Measurements from ENCODE around the gene ZFYVE28. TPM values are rescaled to one million over a fixed set of nuclear protein-coding genes. Genes with fewer than 3 reads are reported as not detected.
"Not testable (repeated sequence)": the region's sequence is repeated elsewhere in the genome, so short reads cannot be mapped to it uniquely, and the experiment has no call there.

ZFYVE28 gene
- polyA plus RNA-seq, 1 donor, result 7.4 TPM

DNA sequence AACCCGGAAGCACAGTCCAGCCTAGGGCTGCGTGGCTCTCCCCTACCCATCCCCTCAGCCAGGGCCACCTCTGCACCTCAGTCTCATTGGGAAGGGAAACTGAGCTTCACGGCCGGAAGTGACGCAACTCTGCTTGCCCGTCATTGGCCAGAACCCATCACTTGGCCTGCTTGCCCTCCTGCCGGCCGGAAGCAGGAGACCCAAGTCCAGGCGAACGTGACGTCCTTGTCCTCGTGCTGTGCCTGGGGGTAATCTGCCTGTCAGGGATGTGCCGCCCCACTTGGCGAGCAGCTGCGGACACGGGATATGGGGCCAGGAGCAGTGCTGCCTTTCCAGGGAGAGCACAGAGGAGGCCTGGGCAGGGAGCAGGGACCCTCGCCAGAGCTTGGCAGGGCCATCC is 31.2 kb downstream of the ZFYVE28 start:
- Histone ChIP-seq H3K9me3 (ENCODE audit: control insufficient read depth, low read depth, low read length) (no peaks in the 10 kb centered on the region), H3K36me3 (ENCODE audit: control insufficient read depth, insufficient read depth, low read length) (no peaks in the 10 kb centered on the region), H3K4me3 (ENCODE audit: low read length) (no peak overlapping the region), H3K4me1 (ENCODE audit: control insufficient read depth, insufficient read depth, low read length) (no peaks in the 10 kb centered on the region), H3K27ac (ENCODE audit: low read length) (no peak overlapping the region), H3K27me3 (ENCODE audit: control insufficient read depth, insufficient read depth, low read length) (no peaks in the 10 kb centered on the region)
- WGBS (ENCODE audit: insufficient coverage, low lambda C conversion rate), result no CpG with 5 or more reads among the region's 17 CpGs
- no peak for DNase-seq

DNA sequence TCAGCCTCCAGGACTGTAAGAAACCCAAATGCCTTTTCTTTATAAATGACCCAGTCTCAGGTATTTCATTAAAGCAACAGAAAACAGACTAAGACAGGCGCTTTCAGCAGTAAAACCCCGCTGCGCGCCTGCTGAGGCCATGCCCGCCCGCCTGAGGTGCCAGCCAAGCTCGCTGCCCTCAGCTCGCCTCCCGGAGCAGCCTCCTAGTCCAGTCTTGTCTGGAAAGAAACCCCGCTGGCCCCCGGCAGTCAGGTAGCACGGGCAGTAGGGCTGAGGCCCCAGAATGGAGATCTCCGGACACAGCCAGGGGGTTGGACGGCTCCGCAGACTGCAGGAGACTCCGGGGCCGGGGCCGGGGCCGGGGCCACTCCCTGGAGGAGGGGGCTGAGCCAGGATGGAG is 31.7 kb downstream of the ZFYVE28 start:
- H3K4me3 ChIP-seq (ENCODE audit: low read length), result no peak overlapping the region
- no peaks in the 10 kb centered on the region for H3K9me3 ChIP-seq (ENCODE audit: control insufficient read depth, low read depth, low read length)
- WGBS (ENCODE audit: insufficient coverage, low lambda C conversion rate), result no CpG with 5 or more reads among the region's 19 CpGs
- no peaks in the 10 kb centered on the region for H3K27me3 ChIP-seq (ENCODE audit: control insufficient read depth, insufficient read depth, low read length)
- H3K36me3 ChIP-seq (ENCODE audit: control insufficient read depth, insufficient read depth, low read length), result no peaks in the 10 kb centered on the region
- no peak overlapping the region for H3K27ac ChIP-seq (ENCODE audit: low read length)
- H3K4me1 ChIP-seq (ENCODE audit: control insufficient read depth, insufficient read depth, low read length), result no peaks in the 10 kb centered on the region
- DNase-seq, result no peak

DNA sequence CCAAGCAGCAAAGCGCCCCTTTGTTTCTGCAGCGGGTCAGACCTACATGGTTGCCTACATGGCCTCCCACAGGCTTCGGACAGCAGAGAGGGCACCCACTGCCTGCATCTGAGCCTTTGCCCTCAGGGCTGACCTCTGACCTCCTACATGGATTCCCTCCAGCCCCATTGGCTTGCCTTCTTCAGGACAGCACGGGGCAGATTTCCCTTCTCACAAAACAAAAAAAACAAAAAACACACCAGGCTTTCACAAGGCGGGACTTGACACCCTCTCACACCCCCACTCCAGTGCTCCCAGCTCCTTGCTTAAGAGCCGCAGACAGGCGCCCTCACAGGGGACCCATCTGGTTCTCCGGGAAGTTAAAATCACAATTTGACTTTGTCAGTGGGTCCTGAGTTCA is 32.9 kb downstream of the ZFYVE28 start:
- Histone ChIP-seq H3K9me3 (ENCODE audit: control insufficient read depth, low read depth, low read length) (no peaks in the 10 kb centered on the region), H3K27ac (ENCODE audit: low read length) (no peak overlapping the region), H3K4me1 (ENCODE audit: control insufficient read depth, insufficient read depth, low read length) (no peaks in the 10 kb centered on the region), H3K4me3 (ENCODE audit: low read length) (no peak overlapping the region), H3K27me3 (ENCODE audit: control insufficient read depth, insufficient read depth, low read length) (no peaks in the 10 kb centered on the region), H3K36me3 (ENCODE audit: control insufficient read depth, insufficient read depth, low read length) (no peaks in the 10 kb centered on the region)
- no CpG with 5 or more reads among the region's 8 CpGs for WGBS (ENCODE audit: insufficient coverage, low lambda C conversion rate)
- no peak for DNase-seq

DNA sequence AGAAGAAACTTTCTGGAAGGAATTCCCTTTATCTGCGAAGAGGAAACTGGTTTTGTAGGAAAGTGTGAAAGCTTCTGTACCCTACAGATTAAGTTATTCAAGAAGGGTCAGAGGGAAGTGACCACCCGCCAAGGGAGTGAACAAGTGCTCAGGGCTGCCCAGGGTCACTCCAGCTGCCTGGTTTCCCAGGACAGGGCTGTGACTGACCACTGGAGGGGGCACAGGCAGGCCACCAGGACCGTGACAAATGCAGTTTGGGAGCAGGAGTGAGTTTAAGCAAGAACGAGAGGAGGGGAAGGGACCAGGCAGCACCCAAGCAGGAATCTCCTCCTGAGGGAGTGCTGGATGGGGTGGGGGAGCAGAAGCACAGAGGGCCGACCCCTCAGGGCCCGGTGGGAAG is 34.2 kb downstream of the ZFYVE28 start:
- H3K4me1 ChIP-seq (ENCODE audit: control insufficient read depth, insufficient read depth, low read length), result no peaks in the 10 kb centered on the region
- H3K9me3 ChIP-seq (ENCODE audit: control insufficient read depth, low read depth, low read length), result no peaks in the 10 kb centered on the region
- H3K27ac ChIP-seq (ENCODE audit: low read length), result no peak overlapping the region
- DNase-seq, result no peak
- 80% methylated on average over 2 of the region's 6 CpGs for WGBS (ENCODE audit: insufficient coverage, low lambda C conversion rate)
- no peaks in the 10 kb centered on the region for H3K36me3 ChIP-seq (ENCODE audit: control insufficient read depth, insufficient read depth, low read length)
- no peak overlapping the region for H3K4me3 ChIP-seq (ENCODE audit: low read length)
- no peaks in the 10 kb centered on the region for H3K27me3 ChIP-seq (ENCODE audit: control insufficient read depth, insufficient read depth, low read length)

DNA sequence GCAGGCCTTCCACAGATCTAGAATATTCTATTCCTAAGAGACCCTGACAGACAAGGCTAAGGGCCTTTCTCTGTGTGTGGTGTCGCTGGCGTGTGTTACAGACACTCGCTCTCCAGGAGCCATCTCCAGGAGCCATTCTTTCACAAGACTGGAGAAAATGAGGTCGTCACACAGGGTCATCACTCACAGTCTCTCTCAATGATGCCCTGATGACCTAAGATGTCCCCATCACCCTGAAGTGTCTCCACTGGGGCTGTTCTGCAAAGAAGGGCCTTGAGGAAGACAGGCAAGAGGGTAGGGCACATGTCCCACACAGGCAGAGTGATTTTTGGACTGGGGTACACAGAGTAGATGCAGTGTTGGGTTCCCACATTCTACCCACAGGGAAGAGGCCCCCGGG is 34.7 kb downstream of the ZFYVE28 start:
- Histone ChIP-seq H3K27ac (ENCODE audit: low read length) (no peak overlapping the region), H3K4me1 (ENCODE audit: control insufficient read depth, insufficient read depth, low read length) (no peaks in the 10 kb centered on the region), H3K27me3 (ENCODE audit: control insufficient read depth, insufficient read depth, low read length) (no peaks in the 10 kb centered on the region), H3K4me3 (ENCODE audit: low read length) (no peak overlapping the region), H3K36me3 (ENCODE audit: control insufficient read depth, insufficient read depth, low read length) (no peaks in the 10 kb centered on the region), H3K9me3 (ENCODE audit: control insufficient read depth, low read depth, low read length) (no peaks in the 10 kb centered on the region)
- DNase-seq, result no peak
- whole genome bisulfite sequencing (ENCODE audit: insufficient coverage, low lambda C conversion rate), result no CpG with 5 or more reads among the region's 5 CpGs

DNA sequence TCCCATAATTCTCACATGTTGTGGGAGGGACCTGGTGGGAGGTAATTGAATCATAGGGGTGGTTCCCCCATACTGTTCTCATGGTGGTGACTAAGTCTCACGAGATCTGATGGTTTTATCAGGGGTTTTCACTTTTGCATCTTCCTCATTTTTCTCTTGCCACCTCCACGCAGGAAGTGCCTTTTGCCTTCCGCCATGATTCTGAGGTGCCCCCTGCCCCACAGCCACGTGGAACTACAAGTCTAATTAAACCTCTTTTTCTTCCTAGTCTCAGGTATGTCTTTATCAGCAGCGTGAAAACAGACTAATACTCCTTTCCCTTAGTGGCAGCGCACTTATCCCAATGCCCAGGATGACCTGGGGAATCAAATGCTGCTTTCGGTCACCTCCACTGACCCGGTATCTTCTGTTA is 35.2 kb downstream of the ZFYVE28 start:
- H3K27me3 ChIP-seq (ENCODE audit: control insufficient read depth, insufficient read depth, low read length); H3K9me3 ChIP-seq (ENCODE audit: control insufficient read depth, low read depth, low read length); H3K4me3 ChIP-seq (ENCODE audit: low read length); H3K27ac ChIP-seq (ENCODE audit: low read length); DNase-seq; H3K36me3 ChIP-seq (ENCODE audit: control insufficient read depth, insufficient read depth, low read length); H3K4me1 ChIP-seq (ENCODE audit: control insufficient read depth, insufficient read depth, low read length): not testable (repeated sequence)
- whole genome bisulfite sequencing (ENCODE audit: insufficient coverage, low lambda C conversion rate), result 87% methylated on average over 3 of the region's 8 CpGs

DNA sequence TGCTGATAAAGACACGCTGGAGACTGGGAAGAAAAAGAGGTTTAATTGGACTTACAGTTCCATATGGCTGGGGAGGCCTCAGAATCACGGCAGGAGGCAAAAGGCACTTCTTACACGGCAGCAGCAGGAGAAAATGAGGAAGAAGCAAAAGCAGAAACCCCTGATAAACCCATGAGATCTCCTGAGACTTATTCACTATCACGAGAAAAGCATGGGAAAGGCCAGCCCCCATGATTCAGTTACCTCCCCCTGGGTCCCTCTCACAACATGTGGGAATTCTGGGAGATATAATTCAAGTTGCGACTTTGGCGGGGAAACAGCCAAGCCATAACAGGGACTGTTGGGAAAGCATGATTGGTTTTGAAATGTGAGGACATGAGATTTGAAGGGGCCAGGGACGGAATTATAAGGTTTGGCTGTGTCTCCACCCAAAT is 35.7 kb downstream of the ZFYVE28 start:
- DNase-seq; H3K36me3 ChIP-seq (ENCODE audit: control insufficient read depth, insufficient read depth, low read length); H3K9me3 ChIP-seq (ENCODE audit: control insufficient read depth, low read depth, low read length); H3K4me3 ChIP-seq (ENCODE audit: low read length); H3K27me3 ChIP-seq (ENCODE audit: control insufficient read depth, insufficient read depth, low read length); H3K4me1 ChIP-seq (ENCODE audit: control insufficient read depth, insufficient read depth, low read length); H3K27ac ChIP-seq (ENCODE audit: low read length): not testable (repeated sequence)
- WGBS (ENCODE audit: insufficient coverage, low lambda C conversion rate), result 78% methylated on average over 1 of the region's 7 CpGs

DNA sequence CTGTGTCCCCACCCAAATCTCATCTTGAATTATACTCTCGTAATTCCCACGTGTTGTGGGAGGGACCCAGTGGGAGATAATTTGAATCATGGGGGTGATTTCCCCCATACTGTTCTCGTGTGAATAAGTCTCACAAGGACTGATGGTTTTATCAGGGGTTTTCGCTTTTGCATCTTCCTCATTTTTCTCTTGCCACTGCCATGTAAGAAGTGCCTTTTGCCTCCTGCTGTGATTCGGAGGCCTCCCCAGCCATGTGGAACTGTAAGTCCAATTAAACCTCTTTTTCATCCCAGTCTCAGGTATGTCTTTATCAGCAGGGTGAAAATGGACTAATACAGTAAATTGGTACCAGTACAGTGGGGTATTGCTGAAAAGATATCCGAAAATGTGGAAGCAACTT is 37.9 kb downstream of the ZFYVE28 start:
- H3K36me3 ChIP-seq (ENCODE audit: control insufficient read depth, insufficient read depth, low read length); DNase-seq; H3K4me1 ChIP-seq (ENCODE audit: control insufficient read depth, insufficient read depth, low read length); H3K27me3 ChIP-seq (ENCODE audit: control insufficient read depth, insufficient read depth, low read length); H3K9me3 ChIP-seq (ENCODE audit: control insufficient read depth, low read depth, low read length); H3K27ac ChIP-seq (ENCODE audit: low read length); H3K4me3 ChIP-seq (ENCODE audit: low read length): not testable (repeated sequence)
- no CpG with 5 or more reads among the region's 6 CpGs for WGBS (ENCODE audit: insufficient coverage, low lambda C conversion rate)

DNA sequence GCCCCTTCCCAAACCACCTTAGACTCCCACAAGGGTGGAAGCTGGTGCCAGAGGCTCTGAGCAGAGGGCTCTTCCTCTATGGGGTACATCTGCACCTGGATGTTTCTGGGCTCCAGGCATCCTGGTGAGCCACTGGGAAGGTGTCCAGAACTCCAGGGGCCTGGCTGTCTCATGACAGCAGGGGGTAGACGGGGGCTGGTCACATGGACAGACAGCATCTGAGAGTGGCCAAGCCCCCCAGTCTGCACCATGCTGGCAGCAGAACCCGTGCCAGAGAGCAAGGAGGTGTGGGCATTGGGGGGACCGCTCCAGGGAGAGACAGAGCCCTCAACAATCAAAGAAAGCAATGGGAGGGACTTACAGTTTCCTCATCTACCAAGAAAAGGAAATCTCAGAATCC is 39.5 kb downstream of the ZFYVE28 start:
- WGBS (ENCODE audit: insufficient coverage, low lambda C conversion rate), result no CpG with 5 or more reads among the region's 3 CpGs
- no peak for DNase-seq
- Histone ChIP-seq H3K9me3 (ENCODE audit: control insufficient read depth, low read depth, low read length) (no peaks in the 10 kb centered on the region), H3K27ac (ENCODE audit: low read length) (no peak overlapping the region), H3K4me3 (ENCODE audit: low read length) (no peak overlapping the region), H3K4me1 (ENCODE audit: control insufficient read depth, insufficient read depth, low read length) (no peaks in the 10 kb centered on the region), H3K36me3 (ENCODE audit: control insufficient read depth, insufficient read depth, low read length) (no peaks in the 10 kb centered on the region), H3K27me3 (ENCODE audit: control insufficient read depth, insufficient read depth, low read length) (no peaks in the 10 kb centered on the region)

DNA sequence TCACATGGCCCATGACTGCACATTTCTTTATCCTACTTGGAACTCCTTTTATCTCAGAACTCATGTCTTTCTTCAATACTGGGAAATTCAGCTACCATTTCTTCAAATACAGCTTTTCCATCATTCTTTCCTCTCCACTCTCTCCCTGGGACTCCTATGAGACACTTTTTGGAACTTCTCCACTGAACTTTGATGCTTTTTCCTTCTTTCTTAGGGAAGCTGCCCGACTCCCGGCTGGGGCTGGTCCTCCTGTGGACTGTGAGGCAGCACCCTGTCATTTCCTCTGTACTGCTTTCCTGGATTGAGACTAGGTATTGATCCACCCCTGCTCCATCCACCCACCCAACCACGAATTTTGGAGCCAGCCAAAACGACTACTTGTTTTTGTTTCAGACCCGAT is 40.0 kb downstream of the ZFYVE28 start:
- Histone ChIP-seq H3K4me1 (ENCODE audit: control insufficient read depth, insufficient read depth, low read length) (no peaks in the 10 kb centered on the region), H3K27me3 (ENCODE audit: control insufficient read depth, insufficient read depth, low read length) (no peaks in the 10 kb centered on the region), H3K36me3 (ENCODE audit: control insufficient read depth, insufficient read depth, low read length) (no peaks in the 10 kb centered on the region), H3K9me3 (ENCODE audit: control insufficient read depth, low read depth, low read length) (peaks cover 3% of the 10 kb centered on the region), H3K4me3 (ENCODE audit: low read length) (no peak overlapping the region), H3K27ac (ENCODE audit: low read length) (no peak overlapping the region)
- DNase-seq, result no peak
- no CpG with 5 or more reads among the region's 5 CpGs for WGBS (ENCODE audit: insufficient coverage, low lambda C conversion rate)

DNA sequence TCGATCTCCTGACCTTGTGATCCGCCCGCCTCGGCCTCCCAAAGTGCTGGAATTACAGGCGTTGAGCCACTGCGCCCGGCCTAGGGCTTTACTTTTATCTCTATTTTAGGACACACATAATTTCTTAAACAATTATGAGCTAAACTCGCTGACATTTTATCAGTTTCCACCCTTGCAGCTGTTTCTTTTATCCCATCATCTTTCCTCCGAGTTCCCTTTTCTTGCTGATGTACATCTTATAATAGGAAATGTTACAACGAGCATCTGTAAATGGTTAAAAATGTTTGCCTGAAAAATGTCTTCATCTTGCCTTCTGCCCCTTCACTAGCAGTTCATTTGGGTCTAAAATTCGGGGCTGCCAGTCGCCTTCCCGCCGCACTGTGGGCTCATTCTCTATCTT is 41.2 kb downstream of the ZFYVE28 start:
- DNase-seq, result no peak
- Histone ChIP-seq H3K27me3 (ENCODE audit: control insufficient read depth, insufficient read depth, low read length) (no peaks in the 10 kb centered on the region), H3K4me1 (ENCODE audit: control insufficient read depth, insufficient read depth, low read length) (no peaks in the 10 kb centered on the region), H3K9me3 (ENCODE audit: control insufficient read depth, low read depth, low read length) (peaks cover 3% of the 10 kb centered on the region), H3K4me3 (ENCODE audit: low read length) (no peak overlapping the region), H3K27ac (ENCODE audit: low read length) (no peak overlapping the region), H3K36me3 (ENCODE audit: control insufficient read depth, insufficient read depth, low read length) (no peaks in the 10 kb centered on the region)
- 78% methylated on average over 2 of the region's 14 CpGs for WGBS (ENCODE audit: insufficient coverage, low lambda C conversion rate)
